Pons (tissue), 1 donor: ENCODE measurements around the gene RAB40C.
A peak's percentile ranks its signal among the peaks of the same experiment; 100 is the strongest.

ENCODE experiments used
- DNase-seq: peaks from one replicate; pipeline ENCODE4 v3.0.0-alpha.2; 2016; ENCODE audit warnings: low spot score

Gene RAB40C, protein sequence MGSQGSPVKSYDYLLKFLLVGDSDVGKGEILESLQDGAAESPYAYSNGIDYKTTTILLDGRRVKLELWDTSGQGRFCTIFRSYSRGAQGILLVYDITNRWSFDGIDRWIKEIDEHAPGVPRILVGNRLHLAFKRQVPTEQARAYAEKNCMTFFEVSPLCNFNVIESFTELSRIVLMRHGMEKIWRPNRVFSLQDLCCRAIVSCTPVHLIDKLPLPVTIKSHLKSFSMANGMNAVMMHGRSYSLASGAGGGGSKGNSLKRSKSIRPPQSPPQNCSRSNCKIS

DNA sequence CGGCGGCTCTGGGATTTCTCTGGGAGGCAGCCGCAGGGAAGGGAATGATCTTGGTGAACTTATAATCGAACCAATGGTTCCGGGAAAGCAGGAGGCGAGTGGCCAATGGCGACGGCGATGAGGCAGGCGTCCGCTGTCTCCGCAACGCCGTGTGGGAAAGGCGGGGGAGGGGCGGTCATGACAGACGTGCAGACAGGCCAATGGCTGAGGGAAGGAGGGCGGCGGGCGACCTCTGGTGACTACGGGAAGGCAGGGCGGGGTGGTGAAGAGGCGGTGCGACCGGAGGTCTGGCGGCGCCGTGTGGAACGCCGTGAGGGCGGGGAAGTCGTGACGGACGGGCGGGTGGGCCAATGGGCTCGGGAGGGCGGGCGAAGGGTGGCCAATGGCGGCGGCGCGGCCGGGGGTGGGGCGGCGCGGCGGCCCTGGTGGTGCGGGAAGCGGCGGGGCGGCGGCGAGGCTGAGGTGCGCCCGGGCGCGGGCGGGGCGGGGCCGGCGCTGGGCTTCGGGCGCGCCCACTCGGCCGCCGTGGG lies at the start of gene RAB40C:
RAB40C (plus strand) TSS at position 409 of the 530 bp plus-strand sequence. CDS start 226 bp downstream, outside the sequence.
- DNase-seq: peak; percentile 96

DNA sequence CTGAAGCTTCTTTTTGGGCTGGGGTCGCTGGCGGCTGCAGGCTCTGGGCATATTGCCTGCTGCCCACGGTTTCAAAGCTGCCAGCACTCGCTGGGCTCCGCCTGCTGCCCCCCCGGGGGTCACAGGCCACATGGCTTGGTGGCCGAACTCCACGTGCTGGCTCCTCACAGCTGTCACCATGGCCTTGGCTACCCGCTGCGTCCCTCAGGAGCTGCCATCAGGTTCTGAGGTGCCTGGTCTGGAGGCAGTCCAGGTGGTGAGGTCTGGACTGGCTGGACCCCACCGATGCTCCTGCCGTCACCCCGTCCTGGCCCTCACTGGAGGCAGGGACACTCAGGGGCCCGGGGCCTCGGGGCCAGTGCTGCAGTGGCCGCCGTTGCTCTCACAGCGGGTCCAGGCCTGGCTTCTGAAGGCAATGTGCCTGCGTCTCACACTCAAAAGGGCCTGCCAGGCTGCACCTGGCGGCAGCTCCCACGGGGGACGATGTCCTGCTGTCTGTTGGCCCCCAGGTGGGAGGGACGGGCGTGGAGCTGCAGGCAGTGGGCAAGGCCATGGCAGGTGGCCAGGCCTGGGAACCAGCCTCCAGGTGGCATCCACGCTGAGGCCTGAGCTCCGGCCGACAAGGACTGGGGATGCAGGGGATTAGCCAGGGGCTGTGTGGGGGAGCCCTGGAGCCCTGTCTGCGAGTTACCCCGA lies 49.1 kb upstream of the RAB40C start:
- DNase-seq: no peak

DNA sequence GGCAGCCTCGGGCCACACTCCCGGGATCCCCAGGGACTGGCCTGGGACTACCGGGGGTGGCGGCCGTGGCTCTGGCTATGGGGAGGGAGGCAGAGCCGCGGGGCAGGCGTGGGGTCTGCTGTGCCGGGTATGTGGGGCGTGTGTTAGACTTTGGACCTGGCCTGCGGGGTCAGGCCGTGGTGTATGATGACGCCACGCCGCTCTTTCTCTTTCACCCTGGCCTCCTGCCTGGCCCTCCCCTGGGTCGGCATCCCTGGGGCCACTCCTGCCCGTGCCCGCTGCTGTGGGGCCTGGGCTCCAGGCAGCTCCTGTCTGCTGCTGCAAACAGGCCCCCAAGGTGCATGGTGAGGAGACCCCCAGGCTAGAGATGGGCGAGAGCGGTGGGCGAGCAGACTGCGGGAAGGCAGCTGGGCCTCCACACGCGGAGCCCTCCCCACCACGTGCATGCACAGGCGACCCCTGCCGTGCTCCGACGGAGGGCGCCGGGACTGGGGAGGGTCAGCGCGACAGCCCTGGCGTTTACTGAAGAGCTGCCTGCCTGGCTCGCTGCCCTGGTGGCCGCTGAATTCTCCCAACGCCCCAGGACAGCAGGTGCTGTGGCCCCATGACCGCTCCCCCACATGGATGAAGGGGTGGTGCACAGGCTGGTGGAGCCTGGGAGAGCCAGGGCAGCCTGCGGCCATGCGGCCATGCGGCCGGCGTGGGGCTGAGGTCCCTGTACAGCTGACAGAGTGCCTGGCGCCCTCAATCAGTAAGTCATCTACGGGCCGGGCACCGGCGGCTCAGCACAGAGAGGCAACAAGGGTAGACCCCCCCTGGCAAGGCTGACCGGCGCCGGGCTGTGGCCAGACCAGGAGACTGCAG lies 46.3 kb upstream of the RAB40C start:
- DNase-seq: no peak

DNA sequence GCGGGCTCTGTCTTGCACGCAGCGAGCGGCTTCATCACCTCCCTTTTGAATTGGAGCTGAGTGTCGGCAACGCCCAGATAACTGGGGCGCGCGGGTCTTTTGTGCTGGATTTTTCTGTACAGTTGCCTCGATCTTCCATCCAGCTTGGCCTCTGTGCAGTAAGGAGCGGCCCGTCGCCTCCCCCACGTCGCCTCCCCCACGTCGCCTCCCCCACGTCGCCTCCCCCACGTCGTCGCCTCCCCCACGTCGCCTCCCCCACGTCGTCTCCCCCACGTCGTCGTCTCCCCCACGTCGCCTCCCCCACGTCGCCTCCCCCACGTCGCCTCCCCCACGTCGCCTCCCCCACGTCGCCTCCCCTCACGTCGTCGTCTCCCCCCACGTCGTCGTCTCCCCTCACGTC lies 45.3 kb upstream of the RAB40C start:
- DNase-seq: no peak

DNA sequence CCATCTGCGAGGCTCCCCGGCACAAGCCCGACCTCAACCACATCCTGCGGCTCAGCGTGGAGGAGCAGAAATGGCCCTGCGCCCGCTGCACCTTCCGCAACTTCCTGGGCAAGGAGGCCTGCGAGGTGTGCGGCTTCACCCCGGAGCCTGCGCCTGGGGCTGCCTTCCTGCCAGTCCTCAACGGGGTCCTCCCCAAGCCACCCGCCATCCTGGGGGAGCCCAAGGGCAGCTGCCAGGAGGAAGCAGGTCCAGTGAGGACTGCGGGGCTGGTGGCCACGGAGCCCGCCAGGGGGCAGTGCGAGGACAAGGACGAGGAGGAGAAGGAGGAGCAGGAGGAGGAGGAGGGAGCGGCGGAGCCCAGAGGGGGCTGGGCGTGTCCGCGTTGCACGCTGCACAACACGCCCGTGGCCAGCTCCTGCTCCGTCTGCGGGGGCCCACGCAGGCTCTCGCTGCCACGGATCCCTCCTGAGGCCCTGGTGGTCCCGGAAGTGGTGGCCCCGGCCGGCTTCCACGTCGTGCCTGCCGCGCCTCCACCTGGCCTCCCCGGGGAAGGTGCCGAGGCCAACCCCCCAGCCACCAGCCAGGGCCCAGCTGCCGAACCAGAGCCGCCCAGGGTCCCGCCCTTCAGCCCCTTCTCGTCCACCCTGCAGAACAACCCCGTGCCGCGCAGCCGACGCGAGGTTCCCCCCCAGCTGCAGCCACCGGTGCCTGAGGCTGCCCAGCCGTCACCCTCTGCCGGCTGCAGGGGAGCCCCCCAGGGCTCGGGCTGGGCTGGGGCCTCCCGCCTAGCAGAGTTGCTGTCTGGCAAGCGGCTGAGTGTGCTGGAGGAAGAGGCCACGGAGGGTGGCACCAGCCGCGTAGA lies 42.7 kb upstream of the RAB40C start:
- DNase-seq: no peak

DNA sequence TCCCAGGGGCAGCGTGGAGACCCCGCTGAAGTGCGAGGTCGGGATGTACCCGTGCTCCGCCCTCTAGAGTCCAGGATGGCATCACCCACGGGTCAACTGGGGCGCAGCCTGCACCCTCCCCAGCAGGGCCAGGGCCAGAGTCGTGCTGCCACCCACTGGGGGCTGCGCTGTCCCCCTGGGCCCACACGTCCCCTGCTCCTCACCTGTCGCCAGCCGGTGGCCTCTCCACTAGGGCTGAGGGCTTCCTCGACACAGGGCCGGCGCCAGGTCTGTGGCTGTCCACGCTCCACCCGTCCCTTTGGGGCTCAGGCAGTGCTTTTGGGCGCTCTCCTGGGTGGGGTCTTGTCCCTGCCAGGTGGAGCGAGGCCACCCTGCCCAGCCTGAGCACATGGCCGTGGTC lies 41.3 kb upstream of the RAB40C start:
- no peak for DNase-seq

DNA sequence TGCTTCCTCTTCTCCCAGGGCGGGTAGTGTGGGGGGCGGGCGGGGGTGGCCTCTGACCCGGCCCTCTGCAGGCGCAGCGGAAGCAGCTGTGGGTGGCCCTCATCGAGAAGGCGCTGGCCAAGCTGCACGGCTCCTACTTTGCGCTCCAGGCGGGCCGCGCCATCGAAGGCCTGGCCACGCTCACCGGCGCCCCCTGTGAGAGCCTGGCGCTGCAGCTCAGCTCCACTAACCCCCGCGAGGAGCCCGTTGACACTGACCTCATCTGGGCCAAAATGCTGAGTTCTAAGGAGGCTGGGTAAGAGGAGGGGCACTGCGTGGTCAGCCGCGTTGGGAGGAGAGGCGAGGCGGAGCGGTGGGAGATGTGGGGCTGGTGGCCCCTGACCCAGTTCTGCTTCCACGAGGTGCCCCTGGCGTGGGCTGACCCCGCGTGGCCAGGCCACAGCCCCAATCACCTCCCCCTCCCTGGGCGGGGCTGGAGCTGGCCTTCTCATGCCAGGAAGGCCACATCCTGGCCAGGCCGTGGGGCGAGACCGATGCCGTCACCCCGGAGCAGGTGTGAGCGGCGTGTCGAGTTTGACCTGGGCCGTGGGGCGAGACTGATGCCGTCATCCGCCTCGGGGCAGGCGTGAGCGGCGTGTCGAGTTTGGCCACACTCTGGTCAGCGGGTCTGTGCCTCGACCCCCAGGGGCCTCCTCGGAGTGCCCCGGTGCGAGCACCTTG lies 40.2 kb upstream of the RAB40C start:
- no peak for DNase-seq

DNA sequence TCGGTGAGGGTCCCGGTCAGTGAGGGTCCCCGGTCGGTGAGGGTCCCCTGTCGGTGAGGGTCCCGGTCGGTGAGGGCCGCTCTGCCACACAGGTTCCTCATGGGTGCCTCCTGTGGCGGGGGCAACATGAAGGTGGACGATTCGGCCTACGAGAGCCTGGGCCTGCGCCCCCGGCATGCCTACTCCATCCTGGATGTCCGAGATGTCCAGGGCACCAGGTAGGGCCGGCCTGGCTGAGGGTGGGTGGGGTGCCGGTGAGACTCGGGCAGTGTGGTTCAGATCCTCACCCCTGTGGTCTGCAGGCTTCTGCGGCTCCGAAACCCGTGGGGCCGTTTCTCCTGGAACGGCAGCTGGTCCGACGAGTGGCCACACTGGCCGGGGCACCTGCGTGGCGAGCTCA lies 38.7 kb upstream of the RAB40C start:
- DNase-seq: no peak

DNA sequence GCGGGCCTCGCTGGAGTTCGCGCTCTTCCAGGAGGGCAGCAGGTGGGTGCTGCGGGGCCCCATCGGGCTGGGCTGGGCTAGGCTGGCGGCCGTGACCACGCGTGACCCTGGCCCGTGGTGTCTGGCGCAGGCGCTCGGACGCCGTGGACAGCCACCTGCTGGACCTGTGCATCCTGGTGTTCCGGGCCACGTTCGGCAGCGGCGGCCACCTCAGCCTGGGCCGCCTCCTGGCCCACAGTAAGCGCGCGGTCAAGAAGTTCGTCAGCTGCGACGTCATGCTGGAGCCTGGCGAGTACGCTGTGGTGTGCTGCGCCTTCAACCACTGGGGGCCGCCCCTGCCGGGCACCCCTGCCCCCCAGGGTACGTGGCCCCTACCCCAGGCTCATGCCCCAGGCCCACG lies 37.7 kb upstream of the RAB40C start:
- DNase-seq: no peak

DNA sequence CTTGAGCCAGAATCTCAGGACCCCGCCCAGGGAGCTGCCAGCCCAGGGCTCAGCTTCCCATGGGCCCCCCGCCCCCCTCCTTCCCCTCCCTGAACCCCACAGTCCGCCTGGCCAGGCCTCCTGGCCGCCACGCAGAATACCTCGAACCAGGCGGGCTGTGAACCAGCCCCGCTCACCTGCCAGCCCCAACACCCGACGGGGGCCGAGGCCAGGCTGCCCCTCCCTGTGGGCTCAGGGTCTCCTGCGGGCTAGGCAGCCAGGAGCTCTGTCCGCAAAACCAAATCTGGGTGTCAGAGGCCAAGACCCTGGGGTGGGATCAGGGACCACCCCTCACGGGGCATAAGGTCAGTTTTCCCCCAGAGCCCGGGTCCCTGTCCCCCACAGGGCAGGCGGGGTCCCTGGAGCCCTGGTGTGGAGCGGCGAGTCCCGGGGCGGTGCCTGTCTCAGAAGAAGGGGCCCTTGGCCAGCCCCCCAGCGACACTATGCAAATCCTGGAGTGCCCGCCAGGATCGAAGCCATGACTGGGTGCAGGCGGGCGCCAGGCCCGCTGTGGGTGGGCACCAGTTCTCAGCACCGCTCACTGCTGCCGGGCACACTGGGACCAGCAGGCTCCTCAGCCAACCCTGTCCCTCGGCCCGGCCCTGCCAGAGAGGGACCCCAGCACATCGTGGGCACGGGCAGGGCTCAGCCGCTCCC lies 36.1 kb upstream of the RAB40C start:
- DNase-seq: no peak

DNA sequence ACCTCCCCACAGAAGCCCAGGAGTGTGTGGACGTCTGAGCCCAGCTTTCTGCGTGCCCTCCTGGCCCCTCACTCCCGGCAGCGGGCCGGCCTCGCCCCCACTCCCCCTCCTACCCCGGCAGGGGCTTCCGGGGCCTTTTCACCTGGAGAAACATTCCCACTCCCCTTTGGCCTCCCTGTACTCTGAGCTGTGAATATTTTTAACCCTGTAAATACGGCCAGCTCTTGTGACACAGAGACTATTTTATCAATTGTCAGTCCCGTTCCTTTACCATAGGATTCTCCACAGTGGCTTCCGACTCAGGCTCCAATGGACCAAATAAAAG lies 35.6 kb upstream of the RAB40C start:
- no peak for DNase-seq

DNA sequence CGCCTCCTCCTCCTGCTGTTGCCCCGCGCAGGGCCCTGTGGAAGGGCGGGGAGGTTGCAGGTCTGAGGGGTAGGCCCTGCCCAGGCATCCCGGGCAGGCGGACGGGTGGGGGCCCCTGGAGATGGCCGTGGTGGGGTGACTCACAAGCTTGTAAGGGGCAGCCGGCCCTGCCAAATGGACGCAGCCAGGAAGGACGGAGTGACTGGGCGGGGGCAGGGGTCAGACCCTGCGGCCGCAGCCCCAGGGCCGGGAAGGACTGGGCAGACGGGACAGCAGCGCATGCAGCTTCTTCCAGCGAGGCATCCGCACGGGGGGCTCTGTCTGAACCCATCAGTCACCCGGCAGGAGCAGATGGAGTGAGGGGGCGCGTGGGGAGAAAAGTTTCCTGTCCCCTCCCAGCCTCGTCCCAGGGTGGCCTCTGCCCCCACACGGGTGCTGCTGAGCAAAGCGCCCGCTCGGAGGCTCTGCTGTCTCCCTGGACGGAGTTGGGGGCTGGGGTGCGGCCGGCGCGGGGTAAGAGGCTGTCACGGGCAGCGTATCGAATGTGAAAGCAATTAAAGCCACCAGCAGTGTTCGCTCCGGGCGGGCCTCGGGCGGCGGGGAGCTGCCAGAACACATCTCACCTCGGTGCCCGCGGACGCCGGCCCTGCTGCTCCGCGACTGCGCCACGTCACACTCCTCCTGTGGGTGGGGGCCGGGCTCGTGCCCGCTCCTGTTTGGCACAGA lies 35.1 kb upstream of the RAB40C start:
- DNase-seq: no peak

DNA sequence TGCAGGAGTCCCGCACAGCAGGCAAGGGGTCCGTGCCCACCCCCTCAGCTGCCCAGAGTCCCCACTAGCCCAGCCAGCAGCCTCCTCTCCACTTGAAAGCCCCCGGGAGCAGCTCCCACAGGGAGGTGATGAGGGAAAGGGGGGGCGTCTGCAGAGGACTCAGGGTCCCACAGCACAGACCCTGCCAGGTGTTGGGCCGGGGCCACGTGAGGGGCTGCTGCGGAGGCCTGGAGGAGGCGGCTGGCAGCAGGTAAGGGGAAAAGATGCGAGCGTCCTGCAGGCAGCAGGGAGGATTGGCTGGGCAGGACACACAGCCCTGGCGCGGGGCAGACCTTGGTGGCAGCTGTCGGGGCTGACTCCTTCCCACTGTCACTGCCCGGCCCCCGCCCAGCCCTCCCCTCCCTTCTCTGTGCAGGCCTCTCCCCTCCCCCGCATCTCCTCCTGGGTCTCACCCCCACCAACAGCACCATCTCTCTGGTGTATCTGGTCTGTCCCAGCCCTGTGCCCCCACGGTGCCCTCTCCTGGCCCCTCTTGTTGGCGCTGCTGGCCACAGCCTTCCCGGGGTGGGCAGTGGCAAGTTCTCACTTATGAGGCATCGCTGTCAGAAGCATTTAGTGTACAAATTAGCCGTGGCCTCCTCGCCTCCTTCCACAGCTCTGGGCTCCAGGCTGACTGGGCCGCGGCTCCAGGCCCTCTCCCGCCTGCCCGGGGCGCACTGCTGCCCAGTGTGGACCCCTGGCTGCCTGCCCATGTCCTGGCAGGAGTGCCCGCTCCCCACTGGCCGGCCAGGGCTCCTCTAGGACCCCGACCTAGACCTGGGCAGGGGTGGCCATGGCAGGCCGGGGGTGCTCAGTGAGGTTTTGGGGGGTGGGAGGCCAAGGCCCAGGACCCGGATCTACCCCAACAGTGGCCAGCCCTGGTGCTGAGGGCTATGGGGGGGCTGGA lies 34.1 kb upstream of the RAB40C start:
- DNase-seq: no peak

DNA sequence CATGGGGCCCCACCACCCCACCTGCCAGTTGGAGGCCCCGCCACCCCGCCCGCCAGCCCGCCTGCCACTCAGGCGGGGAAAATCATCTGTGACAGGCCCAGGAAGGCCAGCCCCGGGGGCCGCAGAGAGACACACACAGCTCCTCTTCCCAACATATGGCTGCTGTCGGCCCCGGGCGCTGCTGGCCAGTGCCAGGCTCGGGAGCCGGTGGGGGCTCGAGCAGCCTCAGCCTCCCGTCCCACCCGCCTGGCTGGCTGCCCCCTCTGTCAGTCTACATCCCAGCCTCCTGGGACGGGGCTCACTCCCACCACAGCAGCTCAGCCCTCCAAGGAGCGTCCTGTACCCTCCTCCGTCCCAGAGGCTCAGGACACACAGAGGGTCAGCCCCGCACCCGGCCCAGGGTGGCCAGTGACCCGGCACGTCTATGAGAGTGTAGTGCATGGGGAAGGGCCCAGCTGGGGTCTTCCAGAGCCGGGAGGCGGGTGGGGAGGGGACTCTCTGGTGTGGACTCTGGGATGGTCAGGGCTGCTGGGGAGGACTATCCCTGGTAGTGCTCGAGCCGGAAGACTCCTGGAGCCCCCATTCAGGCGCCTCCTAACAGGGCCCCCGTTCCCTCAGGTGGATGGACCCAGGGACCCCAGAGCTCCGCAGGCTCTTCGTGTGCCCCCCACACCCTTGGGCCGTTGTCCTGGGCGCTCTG lies 33.2 kb upstream of the RAB40C start:
- DNase-seq: no peak

DNA sequence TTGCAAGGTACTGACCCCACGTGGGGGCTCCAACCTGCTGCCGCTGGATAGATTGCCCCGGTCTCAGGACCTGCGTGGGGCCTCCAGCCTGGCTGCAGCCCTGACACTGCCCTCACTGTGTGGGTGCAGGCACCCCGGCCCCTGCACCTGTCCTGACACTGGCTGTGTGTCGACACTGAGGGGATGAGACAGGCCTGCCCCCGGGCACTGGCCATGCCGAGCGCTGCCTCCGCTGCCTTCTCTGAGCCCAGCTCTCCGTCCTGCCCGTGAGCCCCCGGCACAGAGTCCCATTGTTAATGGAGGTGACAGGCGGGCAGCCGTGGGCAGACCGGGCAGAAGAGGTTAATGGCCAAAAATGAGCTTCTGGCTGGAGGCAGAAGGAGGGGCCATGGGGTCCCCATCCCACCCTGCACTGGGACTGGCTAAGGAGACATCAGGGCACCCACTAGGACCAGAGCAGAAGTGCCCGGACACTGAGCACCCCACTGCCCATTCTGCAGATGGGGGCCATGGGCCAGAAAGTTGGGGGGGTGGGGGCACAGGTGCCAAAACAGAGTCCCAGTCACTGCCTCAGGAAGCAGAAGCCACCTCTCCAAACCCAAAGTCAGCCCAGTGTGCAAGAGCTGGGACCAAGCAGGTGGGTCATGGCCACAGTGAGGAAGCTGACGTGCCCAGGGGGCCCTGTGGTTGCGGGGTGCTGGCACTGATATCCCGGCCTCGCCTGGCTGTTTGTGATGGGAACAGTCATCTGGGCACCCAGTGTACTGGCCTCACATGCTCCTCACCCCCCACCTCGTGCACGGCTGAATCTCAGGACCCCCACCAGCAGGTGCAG lies 32.2 kb upstream of the RAB40C start:
- DNase-seq: no peak

DNA sequence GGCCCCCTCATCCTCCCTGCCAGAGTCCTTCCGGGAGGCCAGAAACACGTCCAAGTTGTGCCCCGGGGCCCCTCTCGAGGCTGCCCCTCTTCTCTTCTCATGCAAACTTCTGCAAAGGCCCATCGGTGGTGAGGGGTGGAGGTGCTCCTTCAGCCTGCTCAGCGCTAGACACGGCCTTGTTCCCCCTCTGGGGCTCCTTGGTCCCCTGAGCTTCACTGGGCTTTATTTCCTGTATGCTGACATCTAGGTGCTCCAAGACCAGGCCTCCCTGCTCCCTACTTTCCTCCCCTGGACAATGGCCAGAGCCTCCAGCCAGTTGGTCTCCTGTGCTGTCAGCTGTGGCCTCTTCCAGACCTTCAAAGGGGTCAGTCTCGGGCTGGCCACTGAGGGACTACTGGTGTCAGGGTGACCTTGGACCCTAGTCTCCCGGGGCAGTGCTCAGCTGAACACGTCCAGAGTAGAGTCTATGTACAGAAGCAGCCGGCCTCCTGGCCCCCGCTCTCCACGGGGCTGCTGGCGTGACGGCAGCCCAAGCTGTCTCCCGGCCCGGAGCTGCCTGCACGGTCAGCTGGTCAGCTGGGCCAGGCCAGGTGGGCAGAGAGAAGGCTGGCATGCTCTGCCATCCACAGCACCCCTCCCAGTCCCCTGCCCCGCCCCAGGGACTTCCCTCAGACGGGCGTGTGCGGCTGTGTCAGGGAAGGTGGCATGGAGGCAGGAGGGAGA lies 31.4 kb upstream of the RAB40C start:
- DNase-seq: no peak

DNA sequence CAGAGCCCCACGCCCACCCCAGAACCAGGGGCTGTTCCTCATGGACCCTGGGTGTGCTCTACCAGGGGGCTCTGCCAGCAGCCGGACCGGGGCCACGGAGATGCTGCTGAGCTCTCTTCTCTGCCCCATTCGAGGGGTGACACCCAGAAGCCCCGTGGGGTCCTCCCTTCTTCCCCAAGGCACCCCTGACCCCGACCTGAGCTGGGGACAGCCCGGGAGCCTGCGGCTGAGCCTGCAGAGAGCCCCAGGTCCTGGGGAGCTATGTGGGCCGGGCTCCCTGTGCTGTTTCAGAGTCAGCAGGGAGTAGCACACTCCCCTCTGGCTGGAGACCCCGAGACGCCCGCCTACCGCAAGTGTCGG lies 30.9 kb upstream of the RAB40C start:
- DNase-seq: no peak
